ENCODE measurements around the gene SMURF2.
"Not testable (repeated sequence)": the region's sequence is repeated elsewhere in the genome, so short reads cannot be mapped to it uniquely, and the experiment has no call there.

DNA sequence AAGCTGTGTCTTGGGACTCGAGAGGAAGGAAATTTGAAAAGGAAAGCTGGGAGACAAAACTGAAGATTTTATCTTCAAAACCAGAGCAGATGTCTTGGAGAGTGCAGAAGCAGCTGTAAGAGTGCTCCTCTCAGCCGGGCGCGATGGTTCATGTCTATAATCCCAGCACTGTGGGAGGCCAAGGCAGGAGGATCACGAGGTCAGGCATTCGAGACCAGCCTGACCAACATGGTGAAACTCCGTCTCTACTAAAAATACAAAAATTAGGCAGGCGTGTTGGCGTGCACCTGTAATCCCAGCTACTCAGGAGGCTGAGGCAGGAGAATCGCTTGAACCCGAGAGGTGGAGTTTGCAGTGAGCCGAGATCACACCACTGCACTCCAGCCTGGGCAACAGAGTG lies 57.6 kb downstream of the SMURF2 start:
- TF ChIP-seq POLR2A (IDR thresholded peaks at IDR 0.05): not testable (repeated sequence)
- TF ChIP-seq, protein P1, sequence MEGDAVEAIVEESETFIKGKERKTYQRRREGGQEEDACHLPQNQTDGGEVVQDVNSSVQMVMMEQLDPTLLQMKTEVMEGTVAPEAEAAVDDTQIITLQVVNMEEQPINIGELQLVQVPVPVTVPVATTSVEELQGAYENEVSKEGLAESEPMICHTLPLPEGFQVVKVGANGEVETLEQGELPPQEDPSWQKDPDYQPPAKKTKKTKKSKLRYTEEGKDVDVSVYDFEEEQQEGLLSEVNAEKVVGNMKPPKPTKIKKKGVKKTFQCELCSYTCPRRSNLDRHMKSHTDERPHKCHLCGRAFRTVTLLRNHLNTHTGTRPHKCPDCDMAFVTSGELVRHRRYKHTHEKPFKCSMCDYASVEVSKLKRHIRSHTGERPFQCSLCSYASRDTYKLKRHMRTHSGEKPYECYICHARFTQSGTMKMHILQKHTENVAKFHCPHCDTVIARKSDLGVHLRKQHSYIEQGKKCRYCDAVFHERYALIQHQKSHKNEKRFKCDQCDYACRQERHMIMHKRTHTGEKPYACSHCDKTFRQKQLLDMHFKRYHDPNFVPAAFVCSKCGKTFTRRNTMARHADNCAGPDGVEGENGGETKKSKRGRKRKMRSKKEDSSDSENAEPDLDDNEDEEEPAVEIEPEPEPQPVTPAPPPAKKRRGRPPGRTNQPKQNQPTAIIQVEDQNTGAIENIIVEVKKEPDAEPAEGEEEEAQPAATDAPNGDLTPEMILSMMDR (IDR thresholded peaks at IDR 0.05): not testable (repeated sequence)
